HG03039 (cell line): ENCODE data around the gene MCM10.
"Not testable (repeated sequence)": the region's sequence is repeated elsewhere in the genome, so short reads cannot be mapped to it uniquely, and the experiment has no call there.

Source experiments
- ATAC-seq: cut with Tn5 transposase; IDR thresholded peaks from one replicate; pipeline ENCODE4 v1.9.1; 2021; ENCODE audit warnings: mild to moderate bottlenecking, moderate library complexity; ENCODE audit not compliant: unreplicated experiment

MCM10 gene

DNA sequence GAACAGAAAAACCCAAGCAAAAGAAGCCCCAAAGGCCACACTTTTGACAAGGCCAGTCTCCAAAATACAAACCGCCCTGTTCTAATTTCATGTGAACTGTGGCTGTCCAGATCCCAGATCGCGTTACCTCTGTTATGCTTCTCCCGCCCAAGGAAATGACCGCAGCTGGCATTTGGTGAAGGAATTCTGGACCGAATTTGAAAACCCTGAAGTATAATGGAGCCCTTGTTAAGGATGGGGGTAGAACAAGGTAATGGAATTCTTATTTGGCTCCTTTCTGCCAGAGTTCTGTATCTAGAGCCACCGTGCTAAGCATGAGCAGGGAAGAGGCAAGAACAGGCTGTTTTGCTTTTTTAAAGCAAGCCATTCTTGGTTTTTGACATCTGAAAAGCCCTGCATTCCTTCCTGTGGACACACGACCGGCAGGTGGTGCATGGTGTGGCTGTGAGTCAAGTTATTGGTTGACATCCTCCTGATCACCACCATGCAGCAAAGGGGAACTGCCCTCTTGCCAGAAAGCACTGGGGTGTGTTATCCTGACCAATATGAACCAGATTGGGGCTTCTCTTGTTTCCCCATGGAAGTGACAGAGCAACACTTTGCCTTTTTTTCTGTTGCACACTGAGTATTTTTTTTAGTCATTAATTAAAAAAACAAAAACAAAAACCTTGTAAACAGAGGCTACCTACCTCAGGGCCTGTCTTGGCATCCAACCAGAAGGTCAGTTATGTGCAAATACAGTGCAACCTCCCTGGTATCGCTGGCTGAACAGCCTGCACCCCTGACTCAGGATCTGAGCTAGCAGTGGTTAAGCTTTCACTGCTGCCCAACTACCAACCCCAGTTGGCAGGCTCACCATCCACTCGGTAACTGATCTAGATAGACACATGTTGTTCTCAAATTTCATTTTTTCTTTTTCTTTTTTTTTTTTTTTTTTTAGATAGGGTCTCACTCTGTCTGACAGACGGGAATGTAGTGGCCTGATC lies 58.6 kb downstream of the MCM10 start:
- ATAC-seq, result no peak

DNA sequence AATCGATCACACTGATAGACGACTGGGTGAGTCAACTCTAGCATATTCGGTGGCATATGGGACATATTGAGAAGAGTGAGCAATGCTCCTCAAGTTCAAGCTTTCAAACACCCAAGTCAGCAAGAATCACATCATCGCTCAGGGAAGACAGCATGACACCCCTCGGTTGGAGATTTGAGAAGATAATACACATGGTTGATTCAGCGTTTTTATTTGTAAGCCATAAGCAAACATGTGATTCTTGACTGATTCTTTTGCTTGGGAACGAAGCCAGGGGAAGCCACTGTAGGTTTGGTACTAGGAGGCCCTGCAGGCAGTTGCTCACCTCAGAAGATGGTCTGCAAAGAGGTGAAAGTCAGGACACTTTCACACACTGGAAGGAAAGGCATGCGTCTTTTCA lies 60.2 kb downstream of the MCM10 start:
- ATAC-seq, result no peak

DNA sequence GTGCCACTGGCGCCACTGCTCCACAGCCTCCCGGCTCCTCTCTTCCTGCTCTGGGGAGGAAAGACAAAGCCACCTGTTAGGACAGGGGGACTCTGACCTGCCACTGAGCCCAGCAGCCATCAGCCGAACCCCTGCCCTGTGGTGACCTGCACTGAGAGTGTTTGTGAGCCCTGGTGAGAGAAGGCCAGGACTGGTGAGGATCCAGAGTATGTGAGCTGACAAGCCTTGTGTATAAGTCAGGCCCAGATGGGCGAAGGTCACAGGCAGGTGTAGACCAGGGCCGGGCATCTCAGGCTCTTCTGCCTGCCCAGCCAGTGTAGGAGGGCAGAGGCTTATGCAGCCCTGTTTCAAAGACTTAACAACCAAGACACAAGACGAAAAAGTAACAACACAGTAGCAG lies 60.8 kb downstream of the MCM10 start:
- ATAC-seq, result no peak

DNA sequence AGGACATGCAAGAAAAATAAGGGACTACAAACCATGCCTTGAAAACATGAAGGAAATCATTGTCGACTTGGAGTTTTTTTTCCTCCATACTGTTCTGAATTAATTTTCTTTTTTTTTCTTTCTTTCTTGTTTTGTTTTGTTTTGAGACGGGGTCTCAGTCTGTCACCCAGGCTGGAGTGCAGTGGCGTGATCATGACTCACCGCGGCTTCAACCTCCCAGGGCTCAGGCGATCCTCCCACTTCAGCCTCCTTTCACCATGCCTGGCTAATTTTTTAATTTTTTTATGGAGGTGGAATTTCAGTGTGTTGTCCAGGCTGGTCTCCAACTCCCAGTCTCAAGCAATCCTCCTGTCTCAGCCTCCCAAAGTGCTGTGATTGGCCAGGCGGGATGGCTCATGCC lies 61.2 kb downstream of the MCM10 start:
- no peak for ATAC-seq

DNA sequence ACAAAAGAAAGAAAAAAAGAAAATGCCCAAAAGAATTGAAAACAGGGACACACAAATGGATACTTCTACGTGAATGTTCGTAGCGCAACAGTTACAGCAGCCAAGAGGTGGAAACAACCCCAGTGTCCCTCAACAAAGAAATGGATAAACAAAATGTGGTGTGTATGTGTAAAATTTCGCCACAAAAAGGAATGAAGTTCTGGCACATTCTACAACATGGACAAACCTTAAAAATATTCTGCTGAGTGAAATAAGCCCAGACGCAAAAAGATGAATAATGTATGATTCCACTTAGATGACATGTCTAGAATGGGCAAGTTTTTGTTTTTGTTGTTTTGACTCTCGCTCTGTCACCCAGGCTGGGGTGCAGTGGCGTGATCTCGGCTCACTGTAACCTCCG lies 61.9 kb downstream of the MCM10 start:
- ATAC-seq, result no peak

DNA sequence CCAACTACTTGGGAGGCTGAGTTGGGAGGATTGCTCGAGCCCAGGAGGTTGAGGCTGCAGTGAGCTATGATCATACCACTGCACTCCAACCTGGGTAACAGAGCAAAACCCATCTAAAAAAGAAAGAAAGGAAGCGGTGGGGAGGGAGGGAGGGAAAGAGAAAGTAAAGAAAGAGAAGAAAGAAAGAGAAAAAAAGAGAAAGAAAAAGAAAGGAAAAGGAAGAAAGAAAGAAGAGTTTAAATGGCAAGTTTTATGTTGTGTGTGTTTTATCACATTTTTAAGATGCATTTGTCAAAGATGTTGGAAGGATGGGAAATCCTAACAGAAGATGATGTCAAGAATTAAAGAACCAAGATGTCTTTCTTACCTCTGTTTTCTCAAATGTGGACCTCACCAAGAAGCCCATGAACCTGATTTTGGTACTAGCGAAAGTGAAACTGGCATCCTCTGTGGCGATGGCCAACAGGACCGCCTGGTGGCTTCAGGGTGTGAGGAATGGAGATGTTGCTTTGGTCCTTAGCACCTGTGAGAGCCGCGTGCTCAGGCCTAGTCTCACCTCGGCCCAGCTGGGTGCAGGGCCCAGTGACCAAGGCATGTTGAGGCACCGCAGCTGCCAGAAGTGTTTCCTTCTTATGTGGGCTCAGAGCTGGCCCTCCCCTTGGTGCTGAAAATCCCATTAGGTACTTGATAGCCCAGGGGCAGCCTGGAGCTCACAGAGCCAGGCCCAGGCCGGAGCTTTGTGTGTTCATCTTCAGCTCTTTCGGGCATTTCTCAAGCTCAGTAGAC lies 63.0 kb downstream of the MCM10 start:
- no peak for ATAC-seq

DNA sequence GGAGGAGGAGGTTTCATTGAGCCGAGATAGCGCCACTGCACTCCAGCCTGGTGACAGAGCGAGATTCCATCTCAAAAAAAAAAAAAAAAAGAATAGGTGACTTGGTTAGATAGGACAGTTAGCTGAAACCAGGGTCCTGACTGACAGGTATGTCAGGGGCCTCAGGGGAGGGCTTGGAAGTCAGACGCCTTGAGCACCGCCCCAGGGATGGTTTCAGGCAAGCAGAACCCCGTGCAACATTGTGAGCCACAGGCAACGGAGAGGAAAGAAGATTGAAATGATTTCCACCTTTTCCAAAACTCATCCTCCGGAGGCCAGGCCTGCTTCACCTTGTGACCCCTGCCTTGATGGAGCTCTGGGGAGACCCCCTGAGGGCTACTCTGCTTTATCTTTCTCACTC lies 64.2 kb downstream of the MCM10 start:
- no peak for ATAC-seq

DNA sequence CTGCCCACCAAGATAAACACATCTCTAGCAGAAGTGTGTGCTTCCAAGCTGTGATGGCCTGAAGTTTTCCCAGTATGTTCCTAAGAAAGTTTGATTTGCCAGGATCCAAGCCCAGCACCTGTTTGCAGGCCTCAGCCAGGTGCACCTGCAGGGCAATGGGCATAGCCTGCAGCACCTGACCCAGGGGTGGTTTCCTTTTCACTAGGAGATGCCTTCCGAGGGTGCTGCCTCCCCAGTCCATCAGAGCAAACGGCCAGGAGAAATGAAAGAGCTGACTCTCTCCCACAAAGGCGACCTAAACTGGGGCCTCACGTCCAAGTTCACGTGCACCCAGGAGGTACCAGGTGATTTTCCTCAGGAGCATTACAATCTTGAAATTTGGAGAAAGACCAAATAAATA lies 65.7 kb downstream of the MCM10 start:
- no peak for ATAC-seq

DNA sequence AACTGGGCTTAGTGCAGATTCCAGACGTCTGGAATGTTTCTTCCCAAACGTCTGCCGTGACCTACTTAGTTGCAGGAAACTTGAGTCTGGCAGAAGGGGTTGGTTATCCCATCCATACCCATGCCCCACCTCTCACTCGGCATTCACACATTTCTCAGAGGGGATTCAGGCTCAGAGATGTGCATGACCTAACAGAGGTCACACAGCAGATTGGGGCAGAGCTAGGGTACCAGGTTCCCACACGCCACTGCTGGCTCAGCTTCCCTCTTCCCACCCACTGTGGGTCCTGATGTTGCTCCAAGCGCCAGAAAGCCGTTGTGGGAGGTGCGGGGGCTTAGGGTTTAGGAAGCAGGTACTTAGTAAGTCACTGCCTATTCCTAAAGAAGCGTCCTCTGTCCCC lies 69.8 kb downstream of the MCM10 start:
- ATAC-seq, result no peak

DNA sequence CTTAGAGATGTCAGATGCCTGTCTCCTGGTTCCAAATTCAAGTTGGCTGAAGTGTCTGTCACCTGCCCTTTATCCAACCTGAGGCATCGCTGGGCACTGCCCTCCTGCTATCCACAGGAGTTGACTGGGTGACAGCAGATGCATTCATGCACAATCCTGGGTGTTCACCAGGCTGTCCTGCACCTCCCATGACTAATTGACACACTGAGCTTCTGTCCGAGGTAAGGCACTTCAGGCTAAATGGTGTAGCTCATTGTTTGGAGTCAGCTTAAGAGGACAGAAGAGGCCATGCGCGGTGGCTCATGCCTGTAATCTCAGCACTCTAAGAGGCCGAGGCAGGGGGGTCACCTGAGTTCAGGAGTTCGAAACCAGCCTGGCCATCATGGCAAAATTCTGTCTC lies 70.5 kb downstream of the MCM10 start:
- ATAC-seq, result no peak

DNA sequence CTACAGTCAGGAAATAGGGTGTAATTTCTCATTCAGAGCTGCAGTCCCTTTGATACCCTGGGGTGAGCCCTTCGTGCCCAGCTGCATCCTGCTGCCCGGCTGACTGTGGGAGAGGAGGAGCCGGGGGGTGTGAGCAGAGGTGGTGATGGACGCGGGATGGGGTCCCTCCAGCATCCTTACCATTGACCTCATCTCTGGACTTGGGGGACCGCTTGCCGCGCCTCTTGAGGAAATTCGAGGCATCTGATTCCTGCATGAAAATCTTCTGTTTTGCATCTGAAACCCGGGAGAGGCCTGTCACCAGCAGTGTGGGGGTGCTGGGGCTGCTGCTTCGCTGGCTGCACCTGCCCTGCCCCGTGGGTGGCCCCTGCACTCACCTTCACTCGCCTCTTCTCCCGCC lies 72.0 kb downstream of the MCM10 start:
- ATAC-seq, result no peak

DNA sequence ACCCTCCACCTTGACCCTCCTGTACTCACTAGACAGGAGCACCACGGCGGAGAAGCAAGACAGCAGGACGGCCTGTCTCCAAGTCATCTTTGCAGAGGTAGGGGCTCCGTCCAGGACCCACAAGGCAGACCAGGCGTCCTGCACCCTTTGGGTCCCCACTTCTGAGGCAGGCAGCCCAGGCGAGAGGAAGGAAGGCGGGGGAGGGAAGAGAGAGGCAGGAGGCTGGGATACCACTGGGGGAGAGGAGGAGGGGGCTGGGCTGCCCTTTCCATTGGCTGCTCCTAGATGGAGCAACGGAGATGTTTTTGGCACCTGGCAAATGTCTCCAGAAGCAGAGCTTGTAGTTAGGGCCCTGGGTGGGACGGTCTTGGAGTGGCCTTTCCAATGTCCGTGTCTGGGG lies 72.8 kb downstream of the MCM10 start, which contains the start of gene UCMA:
Gene UCMA, minus strand, starts transcription at position 203 of the 400 bp plus-strand sequence. Its CDS starts 116 bp downstream, at position 87.
- no peak for ATAC-seq

DNA sequence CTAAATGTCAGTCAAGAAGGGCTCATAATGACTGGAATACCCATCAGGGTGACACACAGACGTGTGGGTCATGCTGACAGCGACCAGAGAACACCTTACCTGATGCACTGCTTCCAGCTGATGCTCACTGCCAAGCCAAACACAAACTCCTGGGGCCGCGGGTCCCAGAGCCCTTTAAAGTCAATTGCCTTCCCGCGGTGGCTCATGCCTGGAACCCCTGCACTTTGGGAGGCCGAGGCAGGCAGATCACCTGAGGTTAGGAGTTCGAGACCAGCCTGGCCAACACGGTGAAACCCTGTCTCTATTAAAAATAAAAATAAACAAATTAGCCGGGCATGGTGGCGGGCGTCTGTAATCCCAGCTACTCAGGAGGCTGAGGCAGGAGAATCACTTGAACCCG lies 73.4 kb downstream of the MCM10 start:
- ATAC-seq, result not testable (repeated sequence)

DNA sequence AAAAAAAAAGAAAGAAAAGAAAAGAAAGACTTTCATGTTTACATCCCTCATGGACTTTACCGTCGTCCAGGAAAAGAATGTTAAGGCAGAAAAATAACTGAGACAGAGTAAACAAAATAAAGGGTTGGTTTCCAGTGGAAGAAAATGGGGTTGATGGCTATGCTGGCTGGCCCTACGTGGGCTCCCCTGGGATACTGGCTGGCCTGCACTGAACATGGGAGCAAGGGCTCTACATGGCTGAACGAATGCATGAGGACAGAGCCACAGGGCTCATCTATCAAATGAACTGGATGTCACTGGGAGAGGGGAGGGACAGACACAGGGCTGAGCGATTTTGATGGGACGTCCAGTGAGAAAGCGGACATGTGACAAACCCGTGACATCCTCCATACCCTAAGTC lies 75.3 kb downstream of the MCM10 start:
- ATAC-seq, result no peak

DNA sequence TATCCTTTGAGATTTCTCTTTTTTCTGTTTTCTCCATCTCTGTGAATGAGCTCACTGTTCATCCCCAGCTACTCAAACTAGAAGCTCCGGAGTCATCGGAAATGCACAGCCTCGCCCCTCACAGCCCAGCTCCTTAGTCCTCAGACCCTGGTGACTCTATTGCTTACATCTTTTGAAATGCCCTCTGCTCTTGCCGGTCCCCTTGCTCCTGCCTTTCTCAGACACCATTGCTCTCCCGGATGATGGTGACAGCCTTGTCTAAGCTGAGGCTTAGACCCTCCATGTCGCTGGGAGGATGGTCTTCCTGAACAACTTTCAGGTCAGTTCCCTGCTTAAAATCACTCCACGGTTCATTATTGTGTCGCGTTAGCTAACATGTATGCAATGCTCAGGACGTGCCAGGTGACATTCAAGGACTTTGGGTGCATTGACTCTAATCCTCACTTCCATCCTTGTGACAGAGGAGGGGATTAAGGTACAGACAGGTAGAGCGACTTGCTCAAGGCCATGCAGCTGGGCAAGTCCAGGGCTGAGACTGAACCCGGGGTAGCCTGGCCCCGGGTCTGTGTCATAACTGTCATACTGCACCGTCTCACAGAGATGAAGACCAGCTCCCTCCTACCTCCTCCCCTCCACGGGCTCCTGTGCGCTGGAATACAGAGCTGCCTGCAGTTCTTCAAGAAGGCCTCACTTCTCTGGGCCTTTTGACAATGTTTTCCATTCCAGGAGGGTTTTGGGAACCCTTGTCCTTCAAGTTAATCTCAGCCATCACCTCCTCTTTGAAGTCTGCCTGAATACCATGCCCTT lies 77.1 kb downstream of the MCM10 start:
- ATAC-seq, result no peak

DNA sequence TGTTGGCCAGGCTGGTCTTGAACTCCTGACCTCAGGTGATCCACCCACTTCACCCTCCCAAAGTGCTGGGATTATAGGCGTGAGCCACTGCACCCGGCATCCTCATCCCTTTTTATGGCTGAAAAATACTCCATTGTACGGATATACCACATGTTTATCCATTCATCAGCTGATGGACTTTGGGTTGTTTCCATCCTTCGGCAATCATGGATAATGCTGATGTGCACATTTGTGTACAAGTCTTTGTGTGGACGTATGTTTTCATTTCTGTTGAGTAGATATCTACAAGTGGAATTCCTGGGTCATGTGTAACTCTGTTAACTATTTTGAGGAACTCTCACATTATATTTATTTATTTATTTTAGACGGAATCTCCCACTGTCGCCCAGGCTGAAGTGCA lies 78.6 kb downstream of the MCM10 start:
- no peak for ATAC-seq

DNA sequence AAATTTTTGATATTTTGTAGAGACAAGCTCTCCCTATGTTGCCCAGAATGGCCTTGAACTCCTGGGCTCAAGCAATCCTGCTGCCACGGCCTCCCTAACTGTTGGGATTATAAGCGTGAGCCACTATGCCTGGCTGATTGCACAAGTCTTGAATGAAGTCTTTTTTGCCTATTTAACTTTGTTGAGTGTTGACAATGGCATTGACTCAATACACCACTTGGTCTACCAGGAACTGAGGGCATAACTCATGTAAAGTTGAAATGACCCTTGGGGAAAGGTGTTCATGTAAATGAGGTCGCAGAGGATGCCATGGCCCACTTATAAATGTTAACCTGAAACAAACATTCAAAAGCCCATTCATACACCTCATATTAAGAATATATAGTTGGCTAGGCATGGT lies 80.3 kb downstream of the MCM10 start:
- ATAC-seq, result no peak

DNA sequence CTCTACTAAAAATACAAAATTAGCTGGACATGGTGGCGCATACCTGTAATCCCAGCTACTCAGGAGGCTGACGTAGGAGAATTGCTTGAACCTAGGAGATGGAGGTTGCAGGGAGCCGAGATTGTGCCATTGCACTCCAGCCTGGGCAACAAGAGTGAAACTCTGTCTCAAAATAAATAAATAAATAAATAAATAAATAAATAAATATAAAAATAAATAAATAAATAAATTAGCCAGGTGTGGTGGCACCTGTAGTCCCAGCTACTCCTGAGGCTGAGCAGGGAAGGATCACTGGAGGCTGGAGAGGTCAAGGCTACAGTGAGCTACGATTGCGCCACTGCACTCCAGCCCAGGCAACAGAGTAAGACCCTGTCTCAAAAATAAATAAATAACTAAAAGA lies 80.9 kb downstream of the MCM10 start:
- not testable (repeated sequence) for ATAC-seq

DNA sequence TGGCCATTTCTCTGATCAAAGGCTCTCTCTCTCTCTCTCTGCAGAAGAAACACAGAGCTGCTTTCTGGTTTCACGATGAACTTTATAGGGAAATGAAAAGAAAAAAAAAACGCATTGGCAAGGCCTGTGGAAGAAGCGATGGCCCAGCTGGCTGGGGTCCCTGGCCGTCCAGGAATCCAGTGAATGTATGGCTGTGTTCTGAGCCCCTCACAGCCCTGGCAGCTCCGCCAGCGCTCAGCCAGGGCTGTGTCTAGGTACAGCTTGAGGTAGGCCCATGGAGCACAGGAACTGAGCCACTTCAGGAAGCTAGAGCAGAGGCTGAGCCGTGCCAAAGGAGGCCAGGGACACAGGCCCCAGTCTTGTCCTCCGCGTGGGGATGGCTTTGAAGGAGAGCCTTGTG lies 85.9 kb downstream of the MCM10 start:
- no peak for ATAC-seq

DNA sequence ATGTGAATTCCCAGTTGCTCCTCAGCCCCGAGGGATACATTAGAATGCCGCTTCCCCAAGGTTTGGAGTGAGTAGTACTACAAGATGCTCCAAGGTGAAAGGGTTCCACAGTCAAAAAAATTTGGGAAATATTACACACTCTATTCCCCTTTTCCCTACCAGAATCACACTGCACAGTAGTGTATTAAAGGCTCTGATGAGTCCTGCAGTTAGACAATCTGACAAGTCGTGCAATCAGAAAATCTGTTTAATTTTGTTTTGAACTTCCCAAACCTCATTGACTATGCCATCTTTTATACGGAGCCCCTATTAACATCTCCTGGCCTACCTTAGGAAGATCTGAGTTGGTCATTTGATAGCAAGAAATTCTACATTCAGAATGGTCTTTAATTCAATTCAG lies 86.4 kb downstream of the MCM10 start:
- no peak for ATAC-seq

DNA sequence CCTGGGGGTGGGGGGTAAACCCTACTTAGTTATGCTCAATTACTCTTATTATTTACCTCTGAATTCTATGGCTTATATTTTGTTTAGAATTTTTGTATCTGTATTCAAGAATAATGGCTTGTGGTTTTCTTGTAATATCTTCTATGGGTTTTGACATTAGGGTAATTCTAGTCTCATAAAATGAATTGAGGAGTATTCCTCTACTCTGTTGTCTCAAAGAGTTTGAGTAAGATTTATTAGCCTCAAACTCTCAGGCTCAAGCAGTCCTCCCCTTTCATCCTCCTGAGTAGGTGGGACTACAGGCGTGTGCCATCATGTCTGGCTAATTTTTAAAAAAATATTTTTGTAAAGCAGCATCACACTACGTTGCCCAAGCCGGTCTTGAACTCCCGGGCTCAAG lies 92.4 kb downstream of the MCM10 start:
- no peak for ATAC-seq
